Endothelial cell of umbilical vein (primary cell): ENCODE results near the gene HEATR1. TPM values are rescaled to one million over a fixed set of nuclear protein-coding genes. Genes with fewer than 3 reads are reported as not detected.

Experiments
- BruUV-seq: library from RNA; stranded (reverse); fragments of 400-500 nt; replicated peaks from 2 replicates; lab custom pipeline; 2021; lab: Mats Ljungman, UMichigan
- CTCF ChIA-PET: fragments of 300-600, 350-600 bp; sonication (Branson Sonifier 250); formaldehyde crosslinking; loops from one replicate; lab custom pipeline; 2021; ENCODE audit warnings: antibody characterized with exemption, inconsistent platforms; lab: Charles Lee
- POLR2A ChIA-PET: fragments of 300-600, 350-600 bp; sonication (Branson Sonifier 250); formaldehyde crosslinking; loops from one replicate; lab custom pipeline; 2021; ENCODE audit warnings: antibody characterized with exemption, inconsistent platforms; lab: Charles Lee
- DNase-seq: peaks from one replicate; pipeline ENCODE4 v3.0.0-alpha.2; 2011; ENCODE audit warnings: low read depth, low spot score
- FAIRE-seq: peaks from 2 replicates; lab custom pipeline; 2011; peaks lifted over from hg19 to GRCh38; lab: Jason Lieb, UNC
- H2AFZ ChIP-seq: 2 replicates; pipeline ENCODE4 v1.6.0; 2012; ENCODE audit warnings: low read depth, low read length, control low read depth, inconsistent platforms
- H3K27ac ChIP-seq: 2 replicates; pipeline ENCODE4 v1.5.1; 2011; ENCODE audit warnings: low read depth, mild to moderate bottlenecking, control low read depth, low read length, moderate library complexity; ENCODE audit not compliant: insufficient read depth
- H3K27me3 ChIP-seq, 2 experiments: 2 replicates each; pipeline versions ENCODE4 v1.6.0 to v1.6.1; 2011; ENCODE audit warnings: low read length in 2 of 2, mixed read lengths in 1 of 2; ENCODE audit not compliant: control insufficient read depth in 2 of 2, insufficient read depth in 2 of 2
- H3K36me3 ChIP-seq, 2 experiments: 2 replicates in 1 of 2; 3 replicates in 1 of 2; pipeline ENCODE4 v1.5.1; 2011; ENCODE audit warnings: low read length in 2 of 2, mild to moderate bottlenecking in 1 of 2, moderate library complexity in 1 of 2; ENCODE audit not compliant: control insufficient read depth in 2 of 2, insufficient read depth in 2 of 2; ENCODE audit errors: extremely low read depth in 1 of 2
- H3K4me1 ChIP-seq: 3 replicates; pipeline ENCODE4 v1.5.1; 2011; ENCODE audit warnings: mild to moderate bottlenecking, low read length; ENCODE audit not compliant: control insufficient read depth, insufficient read depth; ENCODE audit errors: extremely low read depth
- H3K4me2 ChIP-seq: 2 replicates; pipeline ENCODE4 v1.6.1; 2011; ENCODE audit warnings: low read length, control low read depth, mixed read lengths; ENCODE audit not compliant: insufficient read depth
- H3K4me3 ChIP-seq, 3 experiments: fragments of 200-600 bp in 1 of 3; sonication (generic), shearing (Covaris generic) in 1 of 3; replicated peaks in 1 of 3; 2 replicates each; pipeline ENCODE4 v1.5.1; 2011 to 2016; ENCODE audit warnings: control low read depth in 3 of 3, low read length in 3 of 3, mild to moderate bottlenecking in 2 of 3, inconsistent platforms in 1 of 3, low read depth in 1 of 3, moderate library complexity in 1 of 3; ENCODE audit not compliant: insufficient read depth in 1 of 3
- H3K79me2 ChIP-seq: 2 replicates; pipeline ENCODE4 v1.6.0; 2012; ENCODE audit warnings: low read length, inconsistent platforms; ENCODE audit not compliant: control insufficient read depth, insufficient read depth
- H3K9ac ChIP-seq: replicated peaks from 2 replicates; pipeline ENCODE3; 2011; ENCODE audit warnings: low read length, control low read depth; ENCODE audit not compliant: insufficient read depth; ENCODE audit errors: extremely low read depth
- H3K9me1 ChIP-seq: replicated peaks from 3 replicates; pipeline ENCODE4 v1.6.0; 2011; ENCODE audit warnings: mild to moderate bottlenecking, low read length; ENCODE audit not compliant: control insufficient read depth, insufficient read depth; ENCODE audit errors: extremely low read depth
- H3K9me3 ChIP-seq: replicated peaks from 2 replicates; pipeline ENCODE4 v1.5.1; 2012; ENCODE audit warnings: low read length, inconsistent platforms; ENCODE audit not compliant: control insufficient read depth, insufficient read depth
- H4K20me1 ChIP-seq: replicated peaks from 2 replicates; pipeline ENCODE3; 2011; ENCODE audit warnings: mild to moderate bottlenecking, low read length; ENCODE audit not compliant: control insufficient read depth, insufficient read depth; ENCODE audit errors: extremely low read depth
- EZH2 ChIP-seq: IDR thresholded peaks from 2 replicates; pipeline ENCODE4 v1.6.1; 2012; ENCODE audit warnings: borderline replicate concordance, low read depth, mild to moderate bottlenecking, moderate library complexity, low read length, inconsistent platforms; ENCODE audit not compliant: severe bottlenecking
- FOS ChIP-seq: IDR thresholded peaks from 2 replicates; pipeline ENCODE4 v1.6.1; 2011; ENCODE audit warnings: mild to moderate bottlenecking, low read length, moderate library complexity, borderline replicate concordance; ENCODE audit not compliant: insufficient read depth
- GATA2 ChIP-seq: IDR thresholded peaks from 2 replicates; pipeline ENCODE4 v1.7.0; 2011; ENCODE audit warnings: low read depth, mild to moderate bottlenecking, moderate library complexity, mixed read lengths, low read length; ENCODE audit not compliant: insufficient read length, insufficient read depth
- JUN ChIP-seq: IDR thresholded peaks from 2 replicates; pipeline ENCODE4 v1.6.1; 2011; ENCODE audit warnings: borderline replicate concordance, low read depth; ENCODE audit not compliant: insufficient read length, insufficient read depth
- MYC ChIP-seq: IDR thresholded peaks from one replicate; pipeline ENCODE4 v1.6.1; 2011; ENCODE audit warnings: mild to moderate bottlenecking, low read depth, low read length
- POLR2A ChIP-seq: IDR thresholded peaks from 2 replicates; pipeline ENCODE4 v1.6.1; 2012; ENCODE audit warnings: low read depth, mild to moderate bottlenecking, control low read depth, low read length
- POLR2AphosphoS5 ChIP-seq: IDR thresholded peaks from 2 replicates; pipeline ENCODE4 v1.6.1; 2012; ENCODE audit warnings: low read depth, mild to moderate bottlenecking, control low read depth, low read length, moderate library complexity; ENCODE audit not compliant: insufficient read depth
- dilution Hi-C: fragments of 300-500 bp; cut with MboI; formaldehyde crosslinking; loops from one replicate; pipeline ENCODE4 v1.15.0; 2019; ENCODE audit warnings: low sequenced_read_pairs; ENCODE audit not compliant: extremely low pct_ligation_motif_present
- intact Hi-C: fragments of 100-400 bp; cut with micrococcal nuclease; formaldehyde crosslinking; loops from one replicate; pipeline ENCODE4 v1.10.0; 2022
- polyA plus RNA-seq, 4 experiments: library from polyadenylated mRNA; depleted of rRNA in 3 of 4; stranded (reverse) in 3 of 4; unstranded in 1 of 4; fragments of >200 nt; gene quantifications; 2 replicates each; pipeline versions ENCODE4 v1.2.1 to v1.2.3, GENCODE V29; 2011 to 2012; ENCODE audit warnings: missing spikeins in 1 of 4
- total RNA-seq: library from RNA; stranded (reverse); gene quantifications from 2 replicates; pipeline ENCODE4 v1.2.3, GENCODE V29; 2021
- TF ChIP-seq, protein P1 (sequence below), 2 donors: IDR thresholded peaks; 1 replicate in 1 of 2; 2 replicates in 1 of 2; pipeline ENCODE4 v1.5.1; 2011; ENCODE audit warnings: low read length in 2 of 2, mild to moderate bottlenecking in 2 of 2, moderate library complexity in 2 of 2, control low read depth in 1 of 2, inconsistent platforms in 1 of 2, low read depth in 1 of 2; ENCODE audit not compliant: insufficient read depth in 1 of 2; ENCODE audit errors: extremely low read depth in 1 of 2
- TF ChIP-seq, protein P2 (sequence below): IDR thresholded peaks from 2 replicates; pipeline ENCODE4 v1.6.1; 2011; ENCODE audit not compliant: insufficient read depth, insufficient read length

HEATR1 gene
- total and polyA plus RNA-seq, 2 donors (not counting 3 experiments of a cell fraction or from before 2014, with no cell fraction given), result 8.4 to 62.0 TPM

DNA sequence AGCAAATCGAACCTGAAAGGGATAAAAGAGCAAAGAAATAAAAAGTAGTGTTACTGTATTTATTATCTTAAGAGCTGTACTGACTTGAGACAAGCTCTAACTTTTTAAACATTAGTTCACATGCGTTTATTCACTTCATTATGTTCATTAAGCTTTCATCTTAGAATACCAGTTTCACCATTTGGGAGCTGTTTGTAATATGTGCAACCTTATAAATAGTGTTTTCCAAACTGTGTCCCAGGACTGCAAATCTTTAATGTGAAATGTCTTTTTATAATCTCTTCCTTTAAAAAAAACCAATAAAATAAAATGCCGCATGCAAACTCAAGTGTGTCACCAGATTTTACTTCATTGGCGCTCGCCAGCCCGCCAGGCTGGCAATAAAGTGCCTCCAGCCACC, 52.2 kb downstream of the HEATR1 start:
- Histone ChIP-seq H3K9ac (no peak overlapping the region), H3K4me1 (no peaks in the 10 kb centered on the region), H3K4me3 (no peak overlapping the region), H3K9me3 (no peaks in the 10 kb centered on the region), H4K20me1 (no peaks in the 10 kb centered on the region), H3K27ac (no peak overlapping the region), H3K79me2 (no peaks in the 10 kb centered on the region), H2AFZ (no peak overlapping the region), H3K27me3 (no peaks in the 10 kb centered on the region), H3K4me2 (no peak overlapping the region), H3K36me3 (peaks cover 40 to 48% of the 10 kb centered on the region in 2 experiments), H3K9me1 (no peaks in the 10 kb centered on the region)
- POLR2A ChIA-PET, result no interaction called here
- BruUV-seq, result no TSS peak
- TF ChIP-seq POLR2AphosphoS5 (no peak), EZH2 (no peak), JUN (no peak), POLR2A (no peak), MYC (no peak), GATA2 (no peak), FOS (no peak)
- TF ChIP-seq, protein P1, sequence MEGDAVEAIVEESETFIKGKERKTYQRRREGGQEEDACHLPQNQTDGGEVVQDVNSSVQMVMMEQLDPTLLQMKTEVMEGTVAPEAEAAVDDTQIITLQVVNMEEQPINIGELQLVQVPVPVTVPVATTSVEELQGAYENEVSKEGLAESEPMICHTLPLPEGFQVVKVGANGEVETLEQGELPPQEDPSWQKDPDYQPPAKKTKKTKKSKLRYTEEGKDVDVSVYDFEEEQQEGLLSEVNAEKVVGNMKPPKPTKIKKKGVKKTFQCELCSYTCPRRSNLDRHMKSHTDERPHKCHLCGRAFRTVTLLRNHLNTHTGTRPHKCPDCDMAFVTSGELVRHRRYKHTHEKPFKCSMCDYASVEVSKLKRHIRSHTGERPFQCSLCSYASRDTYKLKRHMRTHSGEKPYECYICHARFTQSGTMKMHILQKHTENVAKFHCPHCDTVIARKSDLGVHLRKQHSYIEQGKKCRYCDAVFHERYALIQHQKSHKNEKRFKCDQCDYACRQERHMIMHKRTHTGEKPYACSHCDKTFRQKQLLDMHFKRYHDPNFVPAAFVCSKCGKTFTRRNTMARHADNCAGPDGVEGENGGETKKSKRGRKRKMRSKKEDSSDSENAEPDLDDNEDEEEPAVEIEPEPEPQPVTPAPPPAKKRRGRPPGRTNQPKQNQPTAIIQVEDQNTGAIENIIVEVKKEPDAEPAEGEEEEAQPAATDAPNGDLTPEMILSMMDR (IDR thresholded peaks at IDR 0.05; ENCODE audit: extremely low read depth in 1 of 2, insufficient read depth in 1 of 2, low read depth in 1 of 2, low read length in 2 of 2), result no peak
- TF ChIP-seq, protein P2, sequence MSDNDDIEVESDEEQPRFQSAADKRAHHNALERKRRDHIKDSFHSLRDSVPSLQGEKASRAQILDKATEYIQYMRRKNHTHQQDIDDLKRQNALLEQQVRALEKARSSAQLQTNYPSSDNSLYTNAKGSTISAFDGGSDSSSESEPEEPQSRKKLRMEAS, result no peak
- dilution Hi-C loops, result no loop called here
- CTCF ChIA-PET, result interaction anchor here (1.1 kb wide), 1 partner anchor 36 kb away, joined by 3 read pairs; no protein-coding TSS in a partner anchor
- DNase-seq (no peak), FAIRE-seq (no peak)
- intact Hi-C loops, result no loop called here
